Neural progenitor cell (in vitro differentiated cells): Measurements from ENCODE around the gene PCNX4.

Source experiments
- CTCF ChIP-seq: fragments of 200-600 bp; sonication (generic); IDR thresholded peaks from 2 replicates; pipeline ENCODE4 v1.5.1; 2017; ENCODE audit warnings: antibody characterized with exemption, mild to moderate bottlenecking
- EZH2 ChIP-seq: fragments of 200-600 bp; sonication (generic); IDR thresholded peaks from 2 replicates; pipeline ENCODE4 v1.6.1; 2017; ENCODE audit warnings: antibody characterized with exemption, mild to moderate bottlenecking, moderate library complexity
- EZH2phosphoT487 ChIP-seq: fragments of 200-600 bp; sonication (generic); IDR thresholded peaks from 2 replicates; pipeline ENCODE4 v1.6.1; 2017; ENCODE audit warnings: antibody characterized with exemption

GRCh38 chr14:60206249-60206670 is 114.5 kb downstream of the PCNX4 start:
- TF ChIP-seq CTCF (no peak), EZH2 (no peak), EZH2phosphoT487 (no peak)
